Measurements from ENCODE around the gene RAB36.

DNA sequence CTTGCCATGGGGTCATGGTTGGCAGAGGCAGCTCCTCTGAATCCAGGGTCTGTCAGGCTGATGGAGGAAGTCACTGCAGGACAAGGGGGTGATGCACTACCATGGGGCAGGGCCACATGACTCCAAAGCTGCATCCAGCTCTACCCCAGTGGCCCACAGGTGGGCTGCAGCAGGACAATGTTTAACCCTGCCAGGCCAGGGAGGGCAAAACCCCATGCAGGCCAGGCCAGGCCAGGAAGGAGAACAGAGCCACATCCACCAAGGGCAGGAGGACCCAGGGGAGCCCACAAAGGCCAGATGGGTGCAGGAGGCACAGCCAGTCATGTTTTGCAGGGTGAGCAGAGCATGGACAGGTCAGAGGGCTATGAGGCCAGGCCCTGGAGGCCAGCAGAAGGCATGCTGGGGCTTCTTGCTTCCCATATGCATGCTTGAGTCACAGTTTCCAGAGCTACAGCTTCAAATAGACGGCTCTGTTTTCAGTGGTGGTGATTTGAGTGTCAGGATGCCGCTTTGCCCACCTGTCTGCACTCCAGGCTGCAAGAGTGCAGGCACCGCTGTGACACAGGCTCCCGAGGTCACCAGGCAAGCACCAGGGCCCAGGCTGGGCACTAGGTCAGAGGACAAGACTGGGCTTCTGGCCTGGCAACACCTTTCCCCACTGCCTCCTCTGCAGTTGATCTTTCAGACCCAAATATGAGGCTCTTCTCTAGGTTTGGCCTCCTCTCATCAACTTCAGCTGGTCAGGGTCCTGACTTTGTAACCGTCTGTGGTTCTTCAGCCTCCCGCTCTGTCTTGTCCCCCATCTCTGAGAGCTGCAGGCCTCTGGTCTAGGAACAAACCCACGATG lies 26.4 kb upstream of the RAB36 start:
- TF ChIP-seq EZH2 (IDR thresholded peaks at IDR 0.05; ENCODE audit: borderline replicate concordance) (no peak), EZH2phosphoT487 (IDR thresholded peaks at IDR 0.05; ENCODE audit: low read depth, severe bottlenecking, unreplicated experiment) (no peak)
- TF ChIP-seq, protein P1, sequence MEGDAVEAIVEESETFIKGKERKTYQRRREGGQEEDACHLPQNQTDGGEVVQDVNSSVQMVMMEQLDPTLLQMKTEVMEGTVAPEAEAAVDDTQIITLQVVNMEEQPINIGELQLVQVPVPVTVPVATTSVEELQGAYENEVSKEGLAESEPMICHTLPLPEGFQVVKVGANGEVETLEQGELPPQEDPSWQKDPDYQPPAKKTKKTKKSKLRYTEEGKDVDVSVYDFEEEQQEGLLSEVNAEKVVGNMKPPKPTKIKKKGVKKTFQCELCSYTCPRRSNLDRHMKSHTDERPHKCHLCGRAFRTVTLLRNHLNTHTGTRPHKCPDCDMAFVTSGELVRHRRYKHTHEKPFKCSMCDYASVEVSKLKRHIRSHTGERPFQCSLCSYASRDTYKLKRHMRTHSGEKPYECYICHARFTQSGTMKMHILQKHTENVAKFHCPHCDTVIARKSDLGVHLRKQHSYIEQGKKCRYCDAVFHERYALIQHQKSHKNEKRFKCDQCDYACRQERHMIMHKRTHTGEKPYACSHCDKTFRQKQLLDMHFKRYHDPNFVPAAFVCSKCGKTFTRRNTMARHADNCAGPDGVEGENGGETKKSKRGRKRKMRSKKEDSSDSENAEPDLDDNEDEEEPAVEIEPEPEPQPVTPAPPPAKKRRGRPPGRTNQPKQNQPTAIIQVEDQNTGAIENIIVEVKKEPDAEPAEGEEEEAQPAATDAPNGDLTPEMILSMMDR (IDR thresholded peaks at IDR 0.05; ENCODE audit: poor library complexity) = no peak
